ENCODE results near the gene EFNA5.

Gene EFNA5

DNA sequence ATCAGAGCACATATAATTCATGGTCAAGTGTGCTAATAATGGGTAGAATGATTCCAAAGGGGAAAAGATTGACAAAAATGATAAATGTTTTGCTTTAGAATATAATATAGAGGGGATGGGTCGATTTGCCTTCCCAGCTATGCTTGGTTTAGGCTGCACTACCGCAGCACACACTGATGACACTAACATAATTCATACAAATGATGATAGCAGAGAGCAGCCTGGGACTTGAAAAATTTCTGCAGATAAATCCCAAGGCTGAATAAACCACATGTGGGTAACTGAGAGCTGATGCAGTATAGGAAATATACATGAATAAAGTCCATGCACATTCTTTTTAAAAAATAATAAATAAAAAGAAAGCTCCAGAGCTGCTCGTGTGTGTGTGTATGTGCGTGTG lies 54.5 kb downstream of the EFNA5 start:
- H3K79me2 ChIP-seq (ENCODE audit: control insufficient read depth, insufficient read depth, low read length), result no peaks in the 10 kb centered on the region
- no peak overlapping the region for H2BK120ac ChIP-seq (ENCODE audit: low read depth, low read length)
- no peaks in the 10 kb centered on the region for H3K36me3 ChIP-seq (ENCODE audit: control insufficient read depth, insufficient read depth, low read length)
- H3K27ac ChIP-seq (ENCODE audit: low read depth, low read length), result no peak overlapping the region
- H4K8ac ChIP-seq (ENCODE audit: low read depth, low read length), result no peak overlapping the region
- peaks cover 4% of the 10 kb centered on the region for H3K4me1 ChIP-seq (ENCODE audit: control insufficient read depth, low read depth, low read length)
- no peak for DNase-seq
- H3K4me3 ChIP-seq (ENCODE audit: low read length), result no peak overlapping the region
- no peak overlapping the region for H3K4ac ChIP-seq (ENCODE audit: low read depth, low read length)
- H3K9ac ChIP-seq (ENCODE audit: low read length), result no peak overlapping the region
- WGBS (ENCODE audit: extremely low coverage, insufficient coverage, low lambda C conversion rate), result no CpG with 5 or more reads among the region's 4 CpGs
- H2AK5ac ChIP-seq (ENCODE audit: low read length), result no peak overlapping the region
- no peak overlapping the region for H3K56ac ChIP-seq (ENCODE audit: low read length)
- no peak overlapping the region for H3K23ac ChIP-seq (ENCODE audit: low read length)
- H3K79me1 ChIP-seq (ENCODE audit: low read length), result no peaks in the 10 kb centered on the region
- H3K27me3 ChIP-seq (ENCODE audit: insufficient read depth, low read length, poor library complexity), result no peaks in the 10 kb centered on the region
- H3K18ac ChIP-seq (ENCODE audit: low read length), result no peak overlapping the region
- no peak overlapping the region for H2BK15ac ChIP-seq (replicated peaks; ENCODE audit: low read depth)
- H4K5ac ChIP-seq (ENCODE audit: low read length), result no peak overlapping the region
- no peak overlapping the region for H2BK5ac ChIP-seq (ENCODE audit: low read length)
- no peak overlapping the region for H3K4me2 ChIP-seq (ENCODE audit: low read length)

DNA sequence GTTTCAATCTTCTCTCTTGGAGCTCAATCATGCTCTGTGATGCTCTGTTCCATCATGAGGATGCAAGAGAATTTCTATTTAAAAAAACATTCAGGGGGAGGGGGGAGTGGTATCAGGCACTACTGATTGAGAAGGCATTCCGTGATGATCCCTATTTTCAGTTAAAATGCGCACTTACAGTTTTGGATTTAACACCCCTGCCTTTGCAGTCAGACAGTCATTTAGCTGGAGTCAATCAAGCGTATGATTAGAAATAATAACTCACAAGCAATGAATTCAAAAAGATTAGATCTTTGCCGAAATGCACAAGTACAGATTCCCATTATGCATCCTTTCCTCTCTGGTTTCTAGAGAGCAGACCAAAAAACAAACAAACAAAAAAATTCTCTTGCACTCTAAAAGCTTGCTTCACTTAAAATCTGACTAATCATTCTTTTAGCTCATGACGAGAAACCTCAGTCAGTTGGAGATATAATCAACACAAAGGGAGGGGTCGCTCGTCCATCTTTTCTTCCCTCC lies 55.4 kb downstream of the EFNA5 start:
- no peaks in the 10 kb centered on the region for H3K79me1 ChIP-seq (ENCODE audit: low read length)
- H3K23ac ChIP-seq (ENCODE audit: low read length), result no peak overlapping the region
- H4K5ac ChIP-seq (ENCODE audit: low read length), result no peak overlapping the region
- H3K27me3 ChIP-seq (ENCODE audit: insufficient read depth, low read length, poor library complexity), result no peaks in the 10 kb centered on the region
- H3K27ac ChIP-seq (ENCODE audit: low read depth, low read length), result no peak overlapping the region
- no peak overlapping the region for H2BK5ac ChIP-seq (ENCODE audit: low read length)
- no peaks in the 10 kb centered on the region for H3K36me3 ChIP-seq (ENCODE audit: control insufficient read depth, insufficient read depth, low read length)
- H2AK5ac ChIP-seq (ENCODE audit: low read length), result no peak overlapping the region
- H3K18ac ChIP-seq (ENCODE audit: low read length), result no peak overlapping the region
- no peak overlapping the region for H3K4me2 ChIP-seq (ENCODE audit: low read length)
- H2BK15ac ChIP-seq (replicated peaks; ENCODE audit: low read depth), result no peak overlapping the region
- peaks cover 2% of the 10 kb centered on the region for H3K79me2 ChIP-seq (ENCODE audit: control insufficient read depth, insufficient read depth, low read length)
- peak overlapping the region; percentile 31 for H3K4ac ChIP-seq (ENCODE audit: low read depth, low read length)
- no peak overlapping the region for H3K56ac ChIP-seq (ENCODE audit: low read length)
- DNase-seq, result no peak
- no peak overlapping the region for H3K9ac ChIP-seq (ENCODE audit: low read length)
- WGBS (ENCODE audit: extremely low coverage, insufficient coverage, low lambda C conversion rate), result no CpG with 5 or more reads among the region's 7 CpGs
- H2BK120ac ChIP-seq (ENCODE audit: low read depth, low read length), result no peak overlapping the region
- H4K8ac ChIP-seq (ENCODE audit: low read depth, low read length), result no peak overlapping the region
- no peak overlapping the region for H3K4me3 ChIP-seq (ENCODE audit: low read length)
- H3K4me1 ChIP-seq (ENCODE audit: control insufficient read depth, low read depth, low read length), result peaks cover 4% of the 10 kb centered on the region

DNA sequence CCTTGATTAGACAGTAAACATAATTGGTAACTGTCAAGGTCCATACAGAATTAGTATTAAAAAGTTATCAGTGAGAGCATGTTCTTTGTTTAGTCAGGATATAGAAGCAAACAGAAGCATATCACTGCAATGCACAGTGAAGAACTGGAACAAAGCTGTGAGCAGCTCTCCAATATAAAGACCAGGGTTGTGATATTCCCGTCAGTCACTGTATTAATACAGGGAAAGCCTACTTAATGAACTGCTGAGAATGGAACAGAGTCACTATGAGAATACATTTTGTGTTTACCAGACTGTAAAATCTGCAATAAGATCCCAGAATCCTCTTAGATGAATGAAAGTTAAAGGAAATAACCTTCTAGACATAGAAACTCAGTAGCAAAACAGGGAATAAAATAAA lies 58.2 kb downstream of the EFNA5 start:
- no CpG with 5 or more reads among the region's 1 CpG for WGBS (ENCODE audit: extremely low coverage, insufficient coverage, low lambda C conversion rate)
- Histone ChIP-seq H3K23ac (ENCODE audit: low read length) (no peak overlapping the region), H3K9ac (ENCODE audit: low read length) (no peak overlapping the region), H3K18ac (ENCODE audit: low read length) (no peak overlapping the region), H3K27me3 (ENCODE audit: insufficient read depth, low read length, poor library complexity) (no peaks in the 10 kb centered on the region), H2BK5ac (ENCODE audit: low read length) (no peak overlapping the region), H3K4ac (ENCODE audit: low read depth, low read length) (no peak overlapping the region), H4K8ac (ENCODE audit: low read depth, low read length) (no peak overlapping the region), H2AK5ac (ENCODE audit: low read length) (no peak overlapping the region), H2BK120ac (ENCODE audit: low read depth, low read length) (no peak overlapping the region), H3K79me2 (ENCODE audit: control insufficient read depth, insufficient read depth, low read length) (peaks cover 11% of the 10 kb centered on the region), H2BK15ac (replicated peaks; ENCODE audit: low read depth) (no peak overlapping the region), H3K56ac (ENCODE audit: low read length) (no peak overlapping the region), H3K4me1 (ENCODE audit: control insufficient read depth, low read depth, low read length) (peaks cover 4% of the 10 kb centered on the region), H3K4me3 (ENCODE audit: low read length) (no peak overlapping the region), H4K5ac (ENCODE audit: low read length) (no peak overlapping the region), H3K36me3 (ENCODE audit: control insufficient read depth, insufficient read depth, low read length) (no peaks in the 10 kb centered on the region), H3K27ac (ENCODE audit: low read depth, low read length) (no peak overlapping the region), H3K79me1 (ENCODE audit: low read length) (peaks cover 6% of the 10 kb centered on the region), H3K4me2 (ENCODE audit: low read length) (no peak overlapping the region)
- no peak for DNase-seq

DNA sequence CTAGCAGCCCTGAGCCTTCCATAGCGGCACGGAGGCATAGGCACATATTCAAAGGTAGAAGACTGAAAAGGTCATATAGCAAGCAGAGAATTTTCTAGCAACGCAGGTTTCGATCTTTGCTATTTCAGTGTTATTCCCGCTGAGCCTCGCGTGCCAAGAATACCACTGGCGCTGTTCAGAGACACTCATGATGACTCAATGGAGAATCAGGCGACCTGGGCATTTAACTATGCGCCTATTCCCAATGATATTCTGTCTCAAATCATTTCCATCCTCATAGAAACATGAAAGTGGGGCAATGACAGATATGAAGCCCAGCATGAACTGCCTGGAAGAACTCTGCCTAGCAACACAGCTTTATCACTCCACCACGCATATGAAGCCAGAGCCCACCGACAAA lies 59.9 kb downstream of the EFNA5 start:
- no peaks in the 10 kb centered on the region for H3K27me3 ChIP-seq (ENCODE audit: insufficient read depth, low read length, poor library complexity)
- no peak overlapping the region for H3K23ac ChIP-seq (ENCODE audit: low read length)
- no peak overlapping the region for H3K4me3 ChIP-seq (ENCODE audit: low read length)
- whole genome bisulfite sequencing (ENCODE audit: extremely low coverage, insufficient coverage, low lambda C conversion rate), result no CpG with 5 or more reads among the region's 12 CpGs
- H3K79me2 ChIP-seq (ENCODE audit: control insufficient read depth, insufficient read depth, low read length), result peaks cover 12% of the 10 kb centered on the region
- no peak for DNase-seq
- peaks cover 6% of the 10 kb centered on the region for H3K79me1 ChIP-seq (ENCODE audit: low read length)
- no peaks in the 10 kb centered on the region for H3K36me3 ChIP-seq (ENCODE audit: control insufficient read depth, insufficient read depth, low read length)
- H3K9ac ChIP-seq (ENCODE audit: low read length), result no peak overlapping the region
- H2BK15ac ChIP-seq (replicated peaks; ENCODE audit: low read depth), result no peak overlapping the region
- H4K8ac ChIP-seq (ENCODE audit: low read depth, low read length), result no peak overlapping the region
- no peak overlapping the region for H2AK5ac ChIP-seq (ENCODE audit: low read length)
- H2BK5ac ChIP-seq (ENCODE audit: low read length), result no peak overlapping the region
- H3K27ac ChIP-seq (ENCODE audit: low read depth, low read length), result no peak overlapping the region
- no peak overlapping the region for H3K18ac ChIP-seq (ENCODE audit: low read length)
- no peak overlapping the region for H3K4me2 ChIP-seq (ENCODE audit: low read length)
- H4K5ac ChIP-seq (ENCODE audit: low read length), result no peak overlapping the region
- H3K56ac ChIP-seq (ENCODE audit: low read length), result no peak overlapping the region
- H3K4me1 ChIP-seq (ENCODE audit: control insufficient read depth, low read depth, low read length), result peaks cover 5% of the 10 kb centered on the region
- no peak overlapping the region for H3K4ac ChIP-seq (ENCODE audit: low read depth, low read length)
- no peak overlapping the region for H2BK120ac ChIP-seq (ENCODE audit: low read depth, low read length)

DNA sequence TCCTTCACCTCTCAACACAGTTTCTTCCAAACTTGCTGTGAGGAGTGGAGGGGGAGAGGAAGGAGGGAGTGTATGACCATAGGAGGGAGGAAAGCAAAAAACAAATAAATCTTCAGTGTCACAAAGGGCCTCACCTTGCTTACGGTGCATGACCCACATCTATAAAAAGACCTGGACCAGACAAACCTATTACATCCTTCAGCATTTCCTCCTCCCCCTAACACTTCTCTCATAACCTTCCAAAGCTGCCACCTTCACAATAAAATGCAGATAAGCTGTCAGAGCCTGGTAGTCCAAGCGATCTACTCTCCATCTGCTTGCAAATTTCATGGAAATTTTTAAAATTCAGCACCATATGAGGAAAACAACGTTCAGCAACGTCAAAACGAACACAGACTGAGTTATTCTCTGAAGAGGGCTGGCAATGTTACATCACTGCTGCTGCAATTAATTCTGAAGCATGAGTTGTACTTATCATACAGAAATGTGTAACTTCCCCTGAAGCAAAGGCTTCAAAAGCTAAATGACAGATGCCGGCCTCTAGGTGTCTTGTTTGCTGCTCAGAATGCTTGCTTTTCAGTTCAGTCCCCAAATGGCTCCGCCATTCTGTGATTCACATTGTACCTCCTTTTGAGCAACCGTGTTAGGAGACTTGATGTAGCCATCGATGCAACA lies 62.9 kb downstream of the EFNA5 start:
- Histone ChIP-seq H2BK15ac (replicated peaks; ENCODE audit: low read depth) (no peak overlapping the region), H2BK5ac (ENCODE audit: low read length) (no peak overlapping the region), H2BK120ac (ENCODE audit: low read depth, low read length) (no peak overlapping the region), H4K5ac (ENCODE audit: low read length) (no peak overlapping the region), H3K4ac (ENCODE audit: low read depth, low read length) (no peak overlapping the region), H3K9ac (ENCODE audit: low read length) (no peak overlapping the region), H3K18ac (ENCODE audit: low read length) (no peak overlapping the region), H3K79me1 (ENCODE audit: low read length) (peaks cover 10% of the 10 kb centered on the region), H3K79me2 (ENCODE audit: control insufficient read depth, insufficient read depth, low read length) (peaks cover 14% of the 10 kb centered on the region), H2AK5ac (ENCODE audit: low read length) (no peak overlapping the region), H3K27me3 (ENCODE audit: insufficient read depth, low read length, poor library complexity) (no peaks in the 10 kb centered on the region), H3K4me1 (ENCODE audit: control insufficient read depth, low read depth, low read length) (peaks cover 8% of the 10 kb centered on the region), H3K36me3 (ENCODE audit: control insufficient read depth, insufficient read depth, low read length) (no peaks in the 10 kb centered on the region), H3K56ac (ENCODE audit: low read length) (no peak overlapping the region), H3K4me3 (ENCODE audit: low read length) (no peak overlapping the region), H3K4me2 (ENCODE audit: low read length) (no peak overlapping the region), H3K27ac (ENCODE audit: low read depth, low read length) (no peak overlapping the region), H3K23ac (ENCODE audit: low read length) (no peak overlapping the region), H4K8ac (ENCODE audit: low read depth, low read length) (no peak overlapping the region)
- peak; percentile 24 for DNase-seq
- WGBS (ENCODE audit: extremely low coverage, insufficient coverage, low lambda C conversion rate), result no CpG with 5 or more reads among the region's 9 CpGs

DNA sequence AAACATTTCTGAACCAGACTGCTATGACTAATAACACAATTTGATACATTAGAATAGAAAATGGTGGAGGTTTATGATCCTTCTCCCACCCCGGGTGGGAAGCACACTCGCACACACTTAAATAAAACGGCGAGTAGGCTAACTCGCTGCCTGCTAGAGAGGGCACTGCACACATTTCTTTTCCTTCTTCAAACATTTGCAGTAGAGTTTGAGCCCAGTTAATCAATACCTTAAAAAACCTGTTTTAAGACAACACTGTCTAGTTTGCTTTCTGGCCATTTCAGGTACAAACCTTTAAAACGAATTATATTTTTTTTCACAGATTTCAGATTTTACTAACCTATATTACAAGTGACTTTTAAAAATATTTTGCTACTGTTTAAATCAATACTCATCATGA lies 63.5 kb downstream of the EFNA5 start:
- no peak overlapping the region for H3K9ac ChIP-seq (ENCODE audit: low read length)
- no peaks in the 10 kb centered on the region for H3K36me3 ChIP-seq (ENCODE audit: control insufficient read depth, insufficient read depth, low read length)
- peaks cover 8% of the 10 kb centered on the region for H3K4me1 ChIP-seq (ENCODE audit: control insufficient read depth, low read depth, low read length)
- WGBS (ENCODE audit: extremely low coverage, insufficient coverage, low lambda C conversion rate), result no CpG with 5 or more reads among the region's 6 CpGs
- no peak overlapping the region for H3K27ac ChIP-seq (ENCODE audit: low read depth, low read length)
- H2BK5ac ChIP-seq (ENCODE audit: low read length), result no peak overlapping the region
- H2AK5ac ChIP-seq (ENCODE audit: low read length), result no peak overlapping the region
- H2BK120ac ChIP-seq (ENCODE audit: low read depth, low read length), result no peak overlapping the region
- peaks cover 10% of the 10 kb centered on the region for H3K79me1 ChIP-seq (ENCODE audit: low read length)
- no peak overlapping the region for H3K23ac ChIP-seq (ENCODE audit: low read length)
- H2BK15ac ChIP-seq (replicated peaks; ENCODE audit: low read depth), result no peak overlapping the region
- H3K79me2 ChIP-seq (ENCODE audit: control insufficient read depth, insufficient read depth, low read length), result peaks cover 14% of the 10 kb centered on the region
- no peak for DNase-seq
- no peaks in the 10 kb centered on the region for H3K27me3 ChIP-seq (ENCODE audit: insufficient read depth, low read length, poor library complexity)
- H3K4me3 ChIP-seq (ENCODE audit: low read length), result no peak overlapping the region
- no peak overlapping the region for H3K56ac ChIP-seq (ENCODE audit: low read length)
- H3K18ac ChIP-seq (ENCODE audit: low read length), result no peak overlapping the region
- no peak overlapping the region for H4K5ac ChIP-seq (ENCODE audit: low read length)
- H3K4me2 ChIP-seq (ENCODE audit: low read length), result no peak overlapping the region
- H4K8ac ChIP-seq (ENCODE audit: low read depth, low read length), result no peak overlapping the region
- H3K4ac ChIP-seq (ENCODE audit: low read depth, low read length), result no peak overlapping the region

Data from mesendoderm (in vitro differentiated cells).